Mammary epithelial cell (primary cell): Measurements from ENCODE around the gene SRP14.

ENCODE experiments used
- CTCF ChIP-seq, 2 donors: IDR thresholded peaks in 1 of 2; conservative IDR thresholded peaks in 1 of 2; 2 replicates each; pipeline ENCODE4 v1.5.1; 2011 to 2012; ENCODE audit warnings: inconsistent platforms in 2 of 2, low read length in 2 of 2, mild to moderate bottlenecking in 2 of 2, control low read depth in 1 of 2, low read depth in 1 of 2; ENCODE audit not compliant: insufficient read depth in 1 of 2; ENCODE audit errors: extremely low read depth in 1 of 2
- EZH2 ChIP-seq: IDR thresholded peaks from 2 replicates; pipeline ENCODE4 v1.6.1; 2012; ENCODE audit warnings: low read length, inconsistent platforms, borderline replicate concordance

GRCh38 chr15:40053831-40054604 is 15.0 kb upstream of the SRP14 start:
- TF ChIP-seq CTCF (conservative IDR thresholded peaks at IDR 0.05 in 1 of 2, IDR thresholded peaks at IDR 0.05 in 1 of 2; ENCODE audit: extremely low read depth in 1 of 2, insufficient read depth in 1 of 2, low read depth in 1 of 2, low read length in 2 of 2) (no peak), EZH2 (no peak)
